ENCODE data around the gene SMDT1. TPM values are rescaled to one million over a fixed set of nuclear protein-coding genes. Genes with fewer than 3 reads are reported as not detected.

SMDT1 gene
- polyA plus RNA-seq, 1 donor from 2014 or later, result 42.8 TPM

GRCh38 chr22:42064629-42065028, 14.9 kb upstream of the SMDT1 start:
- Histone ChIP-seq H3K4me2 (ENCODE audit: low read length) (no peak overlapping the region), H3K9me3 (ENCODE audit: low read length) (no peaks in the 10 kb centered on the region), H3K27ac (ENCODE audit: low read length) (no peak overlapping the region), H3K79me2 (replicated peaks; ENCODE audit: insufficient read depth, low read length) (no peaks in the 10 kb centered on the region), H3K36me3 (ENCODE audit: insufficient read depth, low read length) (no peaks in the 10 kb centered on the region), H3F3A (ENCODE audit: insufficient read depth, low read length, poor library complexity, severe bottlenecking) (no peaks in the 10 kb centered on the region), H3K4me3 (ENCODE audit: low read length) (no peak overlapping the region), H2AFZ (ENCODE audit: low read depth, low read length) (no peak overlapping the region), H3K9ac (ENCODE audit: low read length) (no peak overlapping the region), H4K20me1 (ENCODE audit: insufficient read depth) (no peaks in the 10 kb centered on the region), H3K9me2 (ENCODE audit: insufficient read depth, low read length) (no peaks in the 10 kb centered on the region), H3K27me3 (ENCODE audit: insufficient read depth, low read depth, low read length) (no peaks in the 10 kb centered on the region)
- TF ChIP-seq EZH2 (IDR thresholded peaks at IDR 0.05; ENCODE audit: borderline replicate concordance, insufficient read depth, low read length, poor library complexity, severe bottlenecking) (no peak), MXI1 (conservative IDR thresholded peaks at IDR 0.05; ENCODE audit: poor library complexity, severe bottlenecking) (no peak), POLR2AphosphoS5 (IDR thresholded peaks at IDR 0.05) (no peak), SMC3 (conservative IDR thresholded peaks at IDR 0.05; ENCODE audit: poor library complexity) (no peak), RAD21 (conservative IDR thresholded peaks at IDR 0.05) (no peak), EP300 (conservative IDR thresholded peaks at IDR 0.05; ENCODE audit: poor library complexity, severe bottlenecking) (no peak), TAF1 (IDR thresholded peaks at IDR 0.05; ENCODE audit: low read depth) (no peak)
- TF ChIP-seq, protein P1, sequence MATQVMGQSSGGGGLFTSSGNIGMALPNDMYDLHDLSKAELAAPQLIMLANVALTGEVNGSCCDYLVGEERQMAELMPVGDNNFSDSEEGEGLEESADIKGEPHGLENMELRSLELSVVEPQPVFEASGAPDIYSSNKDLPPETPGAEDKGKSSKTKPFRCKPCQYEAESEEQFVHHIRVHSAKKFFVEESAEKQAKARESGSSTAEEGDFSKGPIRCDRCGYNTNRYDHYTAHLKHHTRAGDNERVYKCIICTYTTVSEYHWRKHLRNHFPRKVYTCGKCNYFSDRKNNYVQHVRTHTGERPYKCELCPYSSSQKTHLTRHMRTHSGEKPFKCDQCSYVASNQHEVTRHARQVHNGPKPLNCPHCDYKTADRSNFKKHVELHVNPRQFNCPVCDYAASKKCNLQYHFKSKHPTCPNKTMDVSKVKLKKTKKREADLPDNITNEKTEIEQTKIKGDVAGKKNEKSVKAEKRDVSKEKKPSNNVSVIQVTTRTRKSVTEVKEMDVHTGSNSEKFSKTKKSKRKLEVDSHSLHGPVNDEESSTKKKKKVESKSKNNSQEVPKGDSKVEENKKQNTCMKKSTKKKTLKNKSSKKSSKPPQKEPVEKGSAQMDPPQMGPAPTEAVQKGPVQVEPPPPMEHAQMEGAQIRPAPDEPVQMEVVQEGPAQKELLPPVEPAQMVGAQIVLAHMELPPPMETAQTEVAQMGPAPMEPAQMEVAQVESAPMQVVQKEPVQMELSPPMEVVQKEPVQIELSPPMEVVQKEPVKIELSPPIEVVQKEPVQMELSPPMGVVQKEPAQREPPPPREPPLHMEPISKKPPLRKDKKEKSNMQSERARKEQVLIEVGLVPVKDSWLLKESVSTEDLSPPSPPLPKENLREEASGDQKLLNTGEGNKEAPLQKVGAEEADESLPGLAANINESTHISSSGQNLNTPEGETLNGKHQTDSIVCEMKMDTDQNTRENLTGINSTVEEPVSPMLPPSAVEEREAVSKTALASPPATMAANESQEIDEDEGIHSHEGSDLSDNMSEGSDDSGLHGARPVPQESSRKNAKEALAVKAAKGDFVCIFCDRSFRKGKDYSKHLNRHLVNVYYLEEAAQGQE (IDR thresholded peaks at IDR 0.05; ENCODE audit: borderline replicate concordance), result no peak
- TF ChIP-seq, protein P2, sequence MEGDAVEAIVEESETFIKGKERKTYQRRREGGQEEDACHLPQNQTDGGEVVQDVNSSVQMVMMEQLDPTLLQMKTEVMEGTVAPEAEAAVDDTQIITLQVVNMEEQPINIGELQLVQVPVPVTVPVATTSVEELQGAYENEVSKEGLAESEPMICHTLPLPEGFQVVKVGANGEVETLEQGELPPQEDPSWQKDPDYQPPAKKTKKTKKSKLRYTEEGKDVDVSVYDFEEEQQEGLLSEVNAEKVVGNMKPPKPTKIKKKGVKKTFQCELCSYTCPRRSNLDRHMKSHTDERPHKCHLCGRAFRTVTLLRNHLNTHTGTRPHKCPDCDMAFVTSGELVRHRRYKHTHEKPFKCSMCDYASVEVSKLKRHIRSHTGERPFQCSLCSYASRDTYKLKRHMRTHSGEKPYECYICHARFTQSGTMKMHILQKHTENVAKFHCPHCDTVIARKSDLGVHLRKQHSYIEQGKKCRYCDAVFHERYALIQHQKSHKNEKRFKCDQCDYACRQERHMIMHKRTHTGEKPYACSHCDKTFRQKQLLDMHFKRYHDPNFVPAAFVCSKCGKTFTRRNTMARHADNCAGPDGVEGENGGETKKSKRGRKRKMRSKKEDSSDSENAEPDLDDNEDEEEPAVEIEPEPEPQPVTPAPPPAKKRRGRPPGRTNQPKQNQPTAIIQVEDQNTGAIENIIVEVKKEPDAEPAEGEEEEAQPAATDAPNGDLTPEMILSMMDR (IDR thresholded peaks at IDR 0.05; ENCODE audit: poor library complexity, severe bottlenecking), result no peak

- H3K79me2 ChIP-seq (replicated peaks; ENCODE audit: insufficient read depth, low read length), result no peaks in the 10 kb centered on the region
- H3K36me3 ChIP-seq (ENCODE audit: insufficient read depth, low read length), result no peaks in the 10 kb centered on the region
- no peak overlapping the region for H3K4me3 ChIP-seq (ENCODE audit: low read length)
- H4K20me1 ChIP-seq (ENCODE audit: insufficient read depth), result no peaks in the 10 kb centered on the region
- H3K9ac ChIP-seq (ENCODE audit: low read length), result no peak overlapping the region
- no peaks in the 10 kb centered on the region for H3K27me3 ChIP-seq (ENCODE audit: insufficient read depth, low read depth, low read length)
- no peak overlapping the region for H3K4me2 ChIP-seq (ENCODE audit: low read length)
- no peak overlapping the region for H3K27ac ChIP-seq (ENCODE audit: low read length)
- H3K9me3 ChIP-seq (ENCODE audit: low read length), result no peaks in the 10 kb centered on the region
- H2AFZ ChIP-seq (ENCODE audit: low read depth, low read length), result no peak overlapping the region
- TF ChIP-seq EP300 (conservative IDR thresholded peaks at IDR 0.05; ENCODE audit: poor library complexity, severe bottlenecking) (no peak), SMC3 (conservative IDR thresholded peaks at IDR 0.05; ENCODE audit: poor library complexity) (no peak)
- TF ChIP-seq, protein P2 (IDR thresholded peaks at IDR 0.05; ENCODE audit: poor library complexity, severe bottlenecking), result no peak
- no peaks in the 10 kb centered on the region for H3F3A ChIP-seq (ENCODE audit: insufficient read depth, low read length, poor library complexity, severe bottlenecking)
- H3K9me2 ChIP-seq (ENCODE audit: insufficient read depth, low read length), result no peaks in the 10 kb centered on the region
Observed at GRCh38 chr22:42065438-42066125, 13.9 kb upstream of the SMDT1 start.
